ELR (cell line): Measurements from ENCODE around the gene WSCD2.

Experiments
- DNase-seq: peaks from one replicate; pipeline ENCODE4 v3.0.0-alpha.2; 2015; ENCODE audit warnings: low read depth

Gene WSCD2

DNA sequence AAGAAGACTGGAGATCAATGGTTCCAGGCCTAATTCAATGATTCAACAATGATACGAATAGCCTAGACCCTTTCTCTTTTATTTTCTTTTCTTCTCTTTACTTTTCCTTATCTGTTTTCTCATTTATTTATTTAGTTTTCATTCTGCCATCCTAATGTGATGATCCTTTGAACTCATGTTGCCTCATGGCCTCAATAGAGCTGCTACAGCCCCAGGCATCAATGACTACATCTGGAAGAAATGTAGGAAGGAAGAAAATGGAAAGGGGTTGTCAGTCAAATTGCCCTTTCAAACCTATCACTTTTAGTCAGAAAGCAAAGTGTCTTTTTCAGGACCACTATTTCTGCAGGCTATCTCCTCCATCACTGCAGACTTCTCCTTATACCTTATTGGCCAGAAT lies 140.1 kb downstream of the WSCD2 start:
- DNase-seq, result no peak

DNA sequence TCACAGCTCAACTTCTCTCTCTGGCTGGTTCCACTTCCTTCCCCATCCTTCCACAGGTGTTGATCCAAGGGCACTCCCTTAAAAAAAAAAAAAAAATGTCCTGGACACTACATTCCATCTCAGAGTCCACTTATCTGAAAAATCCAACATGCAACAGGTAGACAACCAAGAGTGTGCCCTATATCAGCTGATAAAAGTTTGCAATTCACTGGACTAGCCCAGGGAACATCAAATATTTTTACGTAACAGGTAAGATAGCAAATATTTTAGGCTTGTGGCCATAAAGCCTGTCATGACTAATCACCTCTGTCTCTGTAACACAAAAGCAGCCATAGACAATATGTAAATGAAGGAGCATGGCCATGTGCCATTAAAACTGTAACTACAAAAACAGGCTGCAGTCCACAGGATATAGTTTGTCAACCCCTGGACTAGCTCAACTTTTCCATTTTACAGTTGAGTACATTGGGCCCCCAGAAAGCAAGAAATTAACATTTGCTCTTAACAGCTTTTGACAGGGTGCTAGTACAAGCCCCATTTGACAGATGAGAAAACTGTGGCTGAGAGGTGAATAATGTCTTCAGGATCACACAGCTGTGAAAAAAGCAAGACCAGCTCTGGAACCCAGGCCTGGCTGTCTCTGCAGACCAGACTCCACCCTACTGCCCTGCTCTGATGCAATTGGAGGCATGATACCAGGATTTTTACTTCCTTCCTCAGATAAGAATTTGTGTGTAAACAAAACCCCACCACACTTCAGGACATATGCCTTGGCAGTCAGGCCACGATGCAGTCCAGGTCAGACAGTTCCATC lies 141.2 kb downstream of the WSCD2 start:
- DNase-seq, result no peak

DNA sequence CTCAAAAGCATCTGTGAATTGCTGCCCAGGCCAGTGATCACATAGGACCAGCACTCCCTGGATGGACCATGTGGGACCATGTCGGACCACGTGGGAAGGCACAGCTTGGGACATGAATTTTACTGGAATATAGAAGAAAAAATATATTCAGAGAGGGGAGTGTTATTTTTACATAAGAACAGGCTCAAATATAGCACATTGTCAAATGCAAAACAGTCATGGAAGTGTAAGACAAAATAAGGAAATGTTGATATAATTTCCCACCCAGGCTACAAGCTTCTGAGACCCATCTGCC lies 141.7 kb downstream of the WSCD2 start:
- no peak for DNase-seq

DNA sequence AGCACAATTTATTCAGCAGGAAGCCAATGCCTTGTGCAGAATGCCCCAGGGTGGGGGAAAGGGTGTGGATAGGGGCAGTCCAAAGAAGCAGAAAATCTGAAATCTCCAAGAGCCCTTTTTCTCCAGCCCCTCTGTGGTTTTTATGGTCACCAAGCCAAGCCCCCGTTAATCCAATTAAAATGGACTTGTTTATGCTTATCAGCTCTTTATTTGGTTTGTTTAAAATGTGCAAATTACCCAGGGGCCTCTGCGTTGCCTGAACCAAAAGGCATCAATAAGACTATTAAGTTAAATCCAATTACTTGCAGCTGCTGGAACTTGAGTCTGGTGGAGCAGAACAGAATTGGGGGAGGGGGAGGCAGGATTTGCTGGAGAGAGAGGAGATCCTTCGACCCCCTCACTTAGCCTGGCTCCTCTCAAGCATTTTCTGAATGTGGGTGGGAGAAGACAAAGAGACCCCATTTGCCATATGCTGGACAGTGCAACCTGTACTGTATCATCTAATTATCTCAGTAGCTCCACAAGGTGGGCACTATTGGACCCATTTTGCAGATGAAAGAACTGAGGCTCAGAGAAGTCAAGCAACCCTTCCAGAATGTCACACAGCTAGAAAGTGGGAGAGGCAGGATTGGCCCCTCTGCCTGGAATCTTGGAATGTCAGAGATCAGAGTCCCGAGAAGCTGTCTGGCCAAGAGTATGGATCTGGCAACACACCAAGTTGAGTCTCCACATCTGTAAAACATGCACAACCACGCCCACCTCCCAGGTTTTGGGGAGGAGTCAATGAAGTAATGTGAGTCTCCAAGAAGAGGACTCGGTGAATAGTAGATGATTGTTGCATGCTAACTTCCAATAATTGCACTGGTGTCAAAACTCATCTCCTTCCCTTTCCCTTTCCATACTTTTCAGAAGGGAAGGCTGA lies 143.1 kb downstream of the WSCD2 start:
- no peak for DNase-seq

DNA sequence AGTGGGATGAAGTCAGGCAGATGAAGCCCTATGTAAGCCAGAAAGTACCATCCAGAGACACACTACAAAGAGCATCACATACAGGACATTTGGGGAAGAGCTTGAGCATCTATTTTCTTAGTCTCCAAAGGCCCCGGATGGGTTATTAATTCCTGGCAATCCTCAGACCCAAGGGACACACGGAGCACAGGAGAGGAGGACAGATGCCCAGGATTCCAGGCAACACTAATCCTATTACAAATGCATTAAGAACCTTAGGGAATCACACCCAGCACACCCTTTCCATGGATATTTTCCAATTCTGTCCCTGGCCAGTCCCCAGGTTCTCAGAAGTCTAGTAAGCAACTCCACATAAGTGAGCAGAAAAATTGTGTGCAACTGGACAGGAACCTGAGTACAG lies 144.1 kb downstream of the WSCD2 start:
- DNase-seq, result no peak

DNA sequence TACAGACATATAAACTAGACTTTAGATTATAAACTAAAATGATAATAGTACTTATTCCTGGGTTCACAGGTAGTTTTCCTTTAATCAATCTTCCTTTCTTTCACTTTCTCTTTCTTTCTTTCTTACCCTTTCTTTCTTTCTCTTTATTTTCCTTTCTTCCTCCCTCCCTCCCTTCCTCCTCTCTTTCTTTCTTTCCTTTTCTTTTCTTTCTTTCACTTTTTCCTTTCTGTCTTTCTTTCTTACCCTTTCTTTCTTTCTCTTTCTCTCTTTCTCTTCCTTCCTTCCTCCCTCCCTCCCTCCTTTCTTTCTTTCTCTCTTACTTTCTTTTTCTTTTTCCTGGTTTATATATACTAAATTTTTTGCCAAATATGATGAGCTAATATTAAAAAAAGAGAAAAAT lies 148.5 kb downstream of the WSCD2 start:
- no peak for DNase-seq

DNA sequence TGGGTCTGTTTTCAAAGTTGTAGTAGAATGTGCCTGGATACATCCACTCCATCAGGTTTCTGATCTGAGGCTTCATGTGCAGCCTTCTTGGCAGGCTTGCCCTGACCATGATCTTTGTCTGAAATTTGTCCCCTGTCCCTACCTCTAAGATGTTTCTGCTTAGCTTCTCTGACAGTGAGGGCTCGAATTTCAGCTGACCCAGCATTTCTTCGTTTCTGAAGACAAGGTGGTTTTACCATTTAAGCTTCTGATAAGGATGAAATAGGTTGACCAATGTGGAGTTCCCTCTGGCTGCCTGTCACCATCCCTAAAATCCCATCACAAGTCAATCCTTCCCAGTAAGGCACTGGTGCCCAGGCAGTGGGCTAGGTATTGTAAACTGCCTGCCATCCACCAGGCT lies 153.1 kb downstream of the WSCD2 start:
- no peak for DNase-seq

DNA sequence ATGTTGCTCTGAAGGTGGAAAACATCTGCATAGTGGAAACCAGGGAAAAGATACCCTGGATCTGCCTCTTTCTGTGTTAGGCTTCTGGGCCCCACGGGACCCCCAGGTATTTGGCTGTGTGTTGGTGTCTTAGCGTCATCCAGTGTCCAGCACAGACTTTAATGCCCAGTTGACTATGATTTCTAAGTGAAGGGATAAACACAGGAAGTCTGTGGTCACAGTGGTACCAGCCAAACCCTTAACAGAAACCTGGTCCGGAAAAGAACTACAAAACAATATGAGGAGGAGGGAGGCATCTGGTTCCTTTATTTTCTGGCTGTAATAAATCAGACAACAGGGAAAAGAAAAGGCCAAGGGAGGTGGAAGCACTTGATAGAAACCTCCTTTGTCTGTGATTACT lies 153.6 kb downstream of the WSCD2 start:
- DNase-seq, result no peak

DNA sequence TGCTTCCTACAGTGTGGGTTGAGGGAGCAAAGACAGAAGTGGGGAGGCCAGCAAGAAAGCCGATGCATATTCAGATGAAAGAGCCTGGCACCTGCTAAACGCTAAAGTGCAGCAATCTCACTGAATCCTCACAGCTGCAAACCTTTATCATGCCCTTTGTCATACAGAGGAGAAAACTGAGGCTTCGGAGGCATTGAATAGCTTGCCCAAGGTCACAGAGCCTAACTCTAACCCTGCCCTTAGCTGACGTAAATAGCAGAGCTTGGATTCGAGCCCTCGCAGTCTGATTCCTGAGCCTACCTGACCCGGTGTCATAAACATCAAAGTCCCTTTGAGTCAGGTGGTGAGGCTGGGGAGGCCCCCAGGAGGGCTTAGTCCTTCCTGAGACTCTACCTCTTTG lies 155.1 kb downstream of the WSCD2 start:
- DNase-seq, result no peak

DNA sequence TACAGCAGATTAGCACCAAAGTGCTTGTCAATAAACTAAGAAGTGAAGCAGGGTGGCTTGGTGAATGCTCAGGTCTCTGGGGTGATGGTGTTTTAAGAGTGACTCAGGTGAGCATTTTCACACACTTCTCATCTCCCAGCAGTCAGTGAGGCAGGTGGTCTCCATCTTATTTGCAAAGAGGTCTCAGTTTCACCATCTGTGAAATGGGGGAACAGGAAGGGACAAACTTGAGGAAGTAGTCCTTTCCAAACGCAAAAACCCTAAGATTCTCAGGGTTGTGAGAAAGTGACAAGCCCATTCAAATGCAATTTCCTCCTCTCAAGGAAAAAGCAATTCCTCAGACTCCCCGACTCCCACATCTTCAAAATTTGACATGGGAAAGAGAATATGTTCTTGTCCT lies 155.9 kb downstream of the WSCD2 start:
- no peak for DNase-seq

DNA sequence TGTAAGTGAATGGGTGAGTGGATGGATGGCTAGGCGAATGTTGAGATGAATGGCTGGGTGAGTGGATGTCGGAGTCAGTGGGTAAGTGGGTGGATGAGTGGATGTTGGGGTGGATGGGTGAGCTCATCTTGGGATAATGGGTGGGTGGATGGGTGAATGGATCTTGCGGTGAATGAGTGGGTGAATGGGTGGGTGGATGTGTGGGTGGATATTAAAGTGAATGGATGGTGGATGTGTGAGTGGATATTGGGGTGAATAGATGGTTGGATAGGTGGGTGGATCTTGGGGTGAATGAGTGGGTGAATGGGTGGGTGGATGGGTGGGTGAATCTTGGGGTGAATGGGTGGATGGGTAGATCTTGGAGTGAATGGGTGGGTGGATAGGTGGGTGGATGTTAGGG lies 158.1 kb downstream of the WSCD2 start:
- no peak for DNase-seq

DNA sequence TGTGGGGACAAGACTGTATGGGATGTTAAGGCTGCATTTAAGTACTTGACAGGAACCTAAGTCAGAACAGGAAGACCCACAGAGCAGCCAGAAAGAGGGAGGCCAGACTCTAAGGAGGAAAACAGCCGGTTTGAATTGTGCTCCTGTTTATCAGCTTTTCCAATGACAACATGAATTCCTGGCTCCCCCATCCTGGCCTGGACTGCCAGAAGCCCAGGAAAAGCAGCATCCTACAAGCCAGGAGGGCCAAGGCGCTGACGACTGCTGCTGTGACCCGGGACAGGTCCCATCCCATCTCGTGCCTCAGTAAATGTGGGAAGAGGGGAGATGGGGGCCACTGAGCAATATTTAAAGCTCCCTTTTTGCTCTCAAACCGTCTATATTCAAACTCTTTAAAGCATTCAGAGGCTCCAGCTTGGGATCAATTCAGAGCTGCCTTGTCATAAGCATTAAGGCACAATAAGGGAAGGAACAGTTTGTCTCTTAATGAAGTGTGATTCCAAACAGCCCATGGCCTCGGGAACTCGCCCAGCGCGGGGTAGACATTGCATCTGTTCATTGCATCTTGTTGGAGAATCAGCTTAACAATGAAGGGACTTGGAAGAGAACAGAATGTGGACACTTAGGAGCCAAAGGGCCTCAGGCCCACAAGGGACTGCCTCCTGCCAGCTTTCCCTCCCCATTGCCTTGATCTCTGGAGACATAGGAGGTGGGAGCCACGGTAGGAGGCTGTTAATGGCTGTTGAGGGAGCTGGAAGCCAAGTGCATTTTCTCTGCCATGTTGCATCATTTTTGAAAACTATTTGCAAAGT lies 160.5 kb downstream of the WSCD2 start:
- no peak for DNase-seq

DNA sequence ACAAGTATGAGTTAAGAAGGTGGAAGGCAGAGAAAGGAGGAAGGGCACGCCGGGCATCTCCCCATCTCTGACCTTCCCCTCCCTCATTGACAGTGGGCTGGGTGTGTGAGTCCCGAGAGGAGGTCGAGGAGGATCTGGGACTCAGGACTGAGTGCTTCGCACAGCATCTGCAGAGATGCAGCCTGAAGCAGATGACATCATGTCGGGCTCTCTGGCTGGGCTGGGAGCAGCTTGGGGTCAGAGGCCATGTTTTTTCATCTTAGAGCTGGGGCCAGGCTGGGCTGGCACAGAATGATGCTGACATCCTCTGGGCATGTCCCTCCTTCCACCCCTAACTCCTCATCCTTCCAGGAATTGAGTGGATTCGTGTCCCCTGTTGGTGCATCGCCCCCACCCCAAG lies 166.6 kb downstream of the WSCD2 start:
- no peak for DNase-seq

DNA sequence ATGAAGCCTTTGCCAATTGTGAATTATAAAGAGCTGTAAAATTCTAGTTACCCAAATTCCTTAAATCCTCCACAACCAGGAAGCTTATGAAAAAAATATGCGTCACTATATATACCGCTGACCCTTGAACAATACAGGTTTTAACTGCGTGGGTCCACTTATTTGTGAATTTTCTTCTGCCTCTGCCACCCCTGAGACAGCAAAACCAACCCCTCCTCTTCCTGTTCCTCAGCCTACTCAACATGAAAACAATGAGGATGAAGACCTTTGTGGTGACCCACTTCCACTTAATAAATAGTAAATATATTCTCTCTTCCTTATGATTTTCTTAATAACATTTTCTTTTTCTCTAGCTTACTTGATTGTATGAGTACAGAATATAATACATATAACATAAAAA lies 167.9 kb downstream of the WSCD2 start:
- no peak for DNase-seq

DNA sequence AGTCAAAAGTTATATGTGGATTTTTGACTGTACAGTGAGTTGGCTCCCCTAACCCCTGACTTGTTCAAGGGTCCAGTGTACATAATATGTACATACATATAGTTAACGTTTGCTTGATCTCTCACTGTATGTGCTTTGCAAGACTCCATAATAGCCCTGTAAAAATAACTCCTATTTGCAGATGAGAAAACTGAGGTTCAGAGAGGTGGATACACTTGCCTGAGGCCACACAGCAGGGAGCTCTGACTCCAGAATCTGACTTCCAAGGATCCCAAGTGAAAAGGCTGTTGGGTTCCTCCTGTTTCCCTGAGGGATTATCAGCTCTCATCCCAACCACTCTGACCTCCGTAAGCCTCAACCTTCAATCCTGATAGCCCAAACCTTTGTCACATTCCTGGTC lies 168.3 kb downstream of the WSCD2 start:
- no peak for DNase-seq

DNA sequence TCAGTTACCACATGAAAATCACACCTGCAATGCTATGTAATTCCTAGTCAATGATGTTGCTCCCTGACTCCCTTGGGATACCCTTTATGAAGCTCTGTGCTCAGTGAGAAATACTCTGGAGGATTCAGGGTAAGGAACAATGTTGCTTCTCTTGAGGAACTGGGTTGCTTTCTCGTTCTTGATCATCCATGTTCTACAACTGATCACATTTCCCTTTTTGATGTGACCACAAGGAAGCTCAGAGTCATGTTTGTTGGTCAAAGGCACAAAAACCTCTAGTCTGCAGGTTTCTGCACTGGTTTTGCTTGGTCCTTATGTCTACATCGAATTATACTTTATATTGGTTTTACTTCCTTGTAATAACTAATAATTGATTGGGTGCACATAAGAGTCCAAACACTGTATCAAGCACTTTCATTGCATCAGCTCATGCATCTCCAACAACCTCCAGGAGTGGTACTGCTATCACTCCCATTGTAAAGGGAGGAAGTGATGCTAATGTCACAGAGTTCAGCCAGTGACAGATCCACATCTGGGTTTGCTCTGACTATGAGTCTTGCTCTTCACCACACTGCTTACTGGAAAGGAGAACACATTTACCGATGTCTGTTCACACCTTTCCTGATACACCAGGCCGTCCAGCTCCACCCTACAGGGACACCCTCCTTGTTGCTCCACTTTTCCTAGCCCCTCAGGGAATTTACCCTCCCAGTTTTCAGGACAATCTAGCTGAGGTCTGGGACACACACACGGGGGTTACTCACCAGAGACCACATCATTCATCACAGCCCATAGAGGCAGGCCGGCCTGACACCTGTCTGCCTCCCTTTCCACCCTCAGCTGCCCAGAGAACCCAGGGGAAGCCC lies 169.0 kb downstream of the WSCD2 start:
- DNase-seq, result no peak

DNA sequence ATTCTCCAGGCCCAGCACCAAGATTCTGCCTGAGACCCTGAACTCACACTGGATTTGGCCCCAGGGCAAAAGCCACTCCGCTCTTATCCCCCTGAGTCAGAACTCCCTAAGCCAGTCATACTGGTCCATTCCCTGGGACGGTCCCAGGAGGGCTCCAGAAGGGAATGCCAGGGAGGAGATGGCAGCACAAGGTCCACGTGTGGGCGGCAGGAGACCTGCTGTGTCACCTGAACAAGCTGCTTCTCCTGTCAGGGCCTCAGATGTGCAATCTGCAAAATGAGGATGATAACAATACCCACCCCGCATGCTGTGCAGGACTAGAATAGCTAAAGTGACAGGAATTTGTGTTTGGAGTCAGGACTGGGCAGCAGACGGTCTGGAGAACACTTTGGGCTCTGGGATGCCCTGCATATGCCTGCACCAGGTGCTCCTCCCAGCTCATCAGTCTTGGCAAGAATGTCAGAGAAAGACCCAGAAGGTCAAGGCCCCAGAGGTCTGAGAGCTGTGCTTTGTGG lies 169.7 kb downstream of the WSCD2 start:
- no peak for DNase-seq

DNA sequence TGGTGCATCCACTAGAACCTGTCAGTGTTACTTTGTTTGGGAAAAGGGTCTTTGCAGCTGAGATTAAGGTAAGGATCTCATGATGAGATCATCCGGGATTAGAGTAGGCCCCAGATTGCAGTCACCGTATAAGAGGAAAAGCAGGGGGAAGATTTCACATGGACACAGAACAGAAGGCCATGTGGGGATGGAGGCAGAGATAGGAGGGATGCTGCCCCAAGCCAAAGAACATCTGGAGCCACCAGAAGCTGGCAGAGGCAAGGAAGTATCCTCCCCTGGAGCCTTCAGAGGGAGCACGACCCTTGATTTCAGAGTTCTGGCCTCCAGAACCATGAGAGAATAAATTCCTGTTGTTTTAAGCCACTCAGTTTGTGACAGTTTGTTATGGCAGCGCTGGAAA lies 170.4 kb downstream of the WSCD2 start:
- DNase-seq, result no peak
